ENCODE measurements around the gene COG3.

Gene COG3

DNA sequence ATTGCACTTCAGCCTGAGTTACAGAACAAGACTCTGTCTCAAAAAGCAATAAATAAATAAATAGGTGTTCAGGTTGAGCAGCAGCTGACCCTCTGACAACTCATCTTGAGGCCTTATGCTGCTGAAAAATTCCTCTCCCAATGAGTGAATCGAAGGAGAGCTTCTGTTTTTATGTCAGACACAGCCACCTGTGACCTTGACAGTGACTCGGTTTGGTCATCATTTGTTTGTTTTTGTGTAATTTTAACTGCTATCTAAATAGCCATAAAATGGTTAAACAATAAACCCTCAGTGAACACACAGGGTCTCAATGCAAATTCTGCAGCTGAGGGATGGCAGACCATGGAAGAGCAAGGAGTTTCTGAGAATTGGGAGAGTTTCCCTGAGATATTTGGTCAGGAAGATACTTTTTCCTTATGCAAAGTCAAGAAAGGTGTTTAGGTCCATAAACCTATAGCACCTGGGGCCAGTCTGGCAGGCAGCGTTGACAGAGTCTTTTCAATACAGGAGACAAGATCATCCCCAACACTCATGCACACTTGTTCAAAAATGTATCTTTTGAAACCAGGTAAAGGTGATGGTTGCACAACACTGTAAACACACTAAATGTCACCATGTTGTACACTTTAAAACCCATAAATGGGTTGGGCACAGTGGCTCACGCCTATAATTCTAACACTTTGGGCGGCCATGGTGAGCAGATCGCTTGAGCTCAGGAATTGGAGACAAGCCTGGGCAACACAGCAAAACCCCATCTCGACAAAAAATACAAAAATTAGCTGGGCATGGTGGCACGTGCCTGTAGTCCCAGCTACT is 30.0 kb upstream of the COG3 start:
- H3K36me3 ChIP-seq (replicated peaks), result no peaks in the 10 kb centered on the region
- TF ChIP-seq CTCF (IDR thresholded peaks at IDR 0.05; ENCODE audit: low read depth, low read length, missing control alignments), result no peak
- H3K4me3 ChIP-seq (ENCODE audit: low read depth, low read length), result no peak overlapping the region
- in situ Hi-C loops (cut with HindIII; ENCODE audit: low pct_ligation_motif_present, low sequenced_read_pairs), result no loop called here
- DNase-seq, result no peak
- H3K27me3 ChIP-seq (replicated peaks), result no peaks in the 10 kb centered on the region
- H3K27ac ChIP-seq, result no peak overlapping the region

GRCh38 chr13:45436332-45436731 is 28.4 kb upstream of the COG3 start:
- in situ Hi-C loops (cut with HindIII; ENCODE audit: low pct_ligation_motif_present, low sequenced_read_pairs), result no loop called here
- TF ChIP-seq CTCF (IDR thresholded peaks at IDR 0.05; ENCODE audit: low read depth, low read length, missing control alignments), result no peak
- no peak for DNase-seq
- Histone ChIP-seq H3K36me3 (replicated peaks) (no peaks in the 10 kb centered on the region), H3K27ac (no peak overlapping the region), H3K4me3 (ENCODE audit: low read depth, low read length) (no peak overlapping the region), H3K27me3 (replicated peaks) (no peaks in the 10 kb centered on the region)

DNA sequence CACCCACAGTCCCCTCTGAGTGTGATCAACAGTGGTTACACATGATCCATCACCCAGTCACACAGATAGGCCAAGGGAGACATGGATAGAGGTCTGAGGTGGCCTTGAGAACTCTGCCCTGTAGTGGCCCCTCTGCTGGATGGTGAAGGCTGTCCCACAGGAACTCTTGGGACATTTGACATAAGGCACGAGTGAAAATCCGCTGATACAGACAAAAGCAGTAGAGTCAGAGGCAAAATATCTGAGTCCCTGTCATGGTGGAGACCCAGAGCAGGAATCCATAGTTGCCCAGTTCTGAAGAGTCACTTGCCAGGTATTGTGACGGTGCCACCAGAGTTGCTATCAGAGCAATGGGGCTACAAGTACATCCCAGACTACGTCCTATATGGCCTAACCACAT is 27.8 kb upstream of the COG3 start:
- H3K36me3 ChIP-seq (replicated peaks), result no peaks in the 10 kb centered on the region
- H3K27ac ChIP-seq, result no peak overlapping the region
- no peak for TF ChIP-seq CTCF (IDR thresholded peaks at IDR 0.05; ENCODE audit: low read depth, low read length, missing control alignments)
- H3K4me3 ChIP-seq (ENCODE audit: low read depth, low read length), result no peak overlapping the region
- in situ Hi-C loops (cut with HindIII; ENCODE audit: low pct_ligation_motif_present, low sequenced_read_pairs), result no loop called here
- H3K27me3 ChIP-seq (replicated peaks), result no peaks in the 10 kb centered on the region
- DNase-seq, result no peak

DNA sequence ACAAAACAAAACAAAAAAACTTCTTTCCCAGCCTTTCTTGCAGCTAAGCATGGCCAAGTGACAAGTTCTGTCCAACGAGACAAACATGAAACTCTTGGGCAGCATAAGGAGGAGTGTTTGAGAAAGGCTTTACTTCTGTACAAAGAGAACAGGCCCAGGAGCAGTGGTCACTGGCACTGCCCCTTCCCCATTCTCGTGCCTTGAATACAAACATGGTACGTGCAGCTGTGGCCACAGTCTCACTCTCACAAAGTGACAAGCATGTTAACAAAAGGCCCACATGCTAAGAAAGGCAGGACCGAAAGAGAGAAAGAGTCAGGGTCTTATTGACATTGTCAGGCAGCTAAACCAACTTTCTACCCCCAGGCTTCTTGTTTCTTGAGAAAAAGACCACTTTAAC is 26.8 kb upstream of the COG3 start:
- H3K27me3 ChIP-seq (replicated peaks), result no peaks in the 10 kb centered on the region
- in situ Hi-C loops (cut with HindIII; ENCODE audit: low pct_ligation_motif_present, low sequenced_read_pairs), result no loop called here
- no peak for DNase-seq
- no peaks in the 10 kb centered on the region for H3K36me3 ChIP-seq (replicated peaks)
- H3K27ac ChIP-seq, result no peak overlapping the region
- TF ChIP-seq CTCF (IDR thresholded peaks at IDR 0.05; ENCODE audit: low read depth, low read length, missing control alignments), result no peak
- no peak overlapping the region for H3K4me3 ChIP-seq (ENCODE audit: low read depth, low read length)

DNA sequence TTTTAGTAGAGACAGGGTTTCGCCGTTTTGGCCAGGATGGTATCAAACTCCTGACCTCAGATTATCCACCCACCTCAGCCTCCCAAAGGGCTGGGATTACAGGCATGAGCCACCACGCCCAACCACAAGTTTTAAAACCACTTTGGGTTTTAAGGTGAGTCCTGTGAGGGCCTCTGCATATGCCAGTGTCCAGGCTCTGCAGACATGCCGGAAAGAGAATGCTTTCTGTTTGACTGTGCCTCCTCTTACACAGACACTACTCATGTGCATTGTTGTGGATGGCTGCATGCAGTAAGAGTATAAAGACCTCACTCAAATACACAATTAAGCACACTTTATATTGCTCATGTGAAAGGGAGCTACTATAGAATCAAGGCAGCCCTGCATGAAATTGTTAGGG is 25.7 kb upstream of the COG3 start:
- Histone ChIP-seq H3K36me3 (replicated peaks) (no peaks in the 10 kb centered on the region), H3K27ac (no peak overlapping the region), H3K4me3 (ENCODE audit: low read depth, low read length) (no peak overlapping the region), H3K27me3 (replicated peaks) (no peaks in the 10 kb centered on the region)
- no peak for TF ChIP-seq CTCF (IDR thresholded peaks at IDR 0.05; ENCODE audit: low read depth, low read length, missing control alignments)
- in situ Hi-C loops (cut with HindIII; ENCODE audit: low pct_ligation_motif_present, low sequenced_read_pairs), result no loop called here
- DNase-seq, result no peak
